HPDE6-E6E7 (cell line): ENCODE data around the gene OR10H4.
"Not testable (repeated sequence)": the region's sequence is repeated elsewhere in the genome, so short reads cannot be mapped to it uniquely, and the experiment has no call there.

ENCODE experiments used
- DNase-seq: peaks from one replicate; pipeline ENCODE4 v3.0.0; 2011; ENCODE audit warnings: missing footprints; ENCODE audit errors: extremely low spot score

OR10H4 gene

DNA sequence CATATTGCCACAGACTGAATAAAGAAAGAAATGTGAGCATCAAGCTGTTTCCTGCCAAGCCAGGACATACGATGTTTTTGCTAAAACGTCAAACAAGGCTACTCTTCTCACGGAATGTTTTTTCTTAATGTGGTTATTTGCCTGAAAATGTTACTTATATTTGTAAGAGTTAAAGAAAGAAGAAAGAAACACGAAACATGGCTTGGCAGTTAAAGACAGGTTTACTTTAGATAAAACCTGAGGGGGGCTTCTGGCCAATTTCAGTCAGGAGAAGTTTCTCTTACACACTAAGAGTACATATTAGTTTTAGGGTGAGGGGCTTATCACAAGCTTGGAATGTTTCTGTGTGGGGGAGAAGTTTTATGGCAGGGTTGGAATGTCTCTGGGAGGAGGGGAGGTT is 4.4 kb upstream of the OR10H4 start:
- DNase-seq: no peak

DNA sequence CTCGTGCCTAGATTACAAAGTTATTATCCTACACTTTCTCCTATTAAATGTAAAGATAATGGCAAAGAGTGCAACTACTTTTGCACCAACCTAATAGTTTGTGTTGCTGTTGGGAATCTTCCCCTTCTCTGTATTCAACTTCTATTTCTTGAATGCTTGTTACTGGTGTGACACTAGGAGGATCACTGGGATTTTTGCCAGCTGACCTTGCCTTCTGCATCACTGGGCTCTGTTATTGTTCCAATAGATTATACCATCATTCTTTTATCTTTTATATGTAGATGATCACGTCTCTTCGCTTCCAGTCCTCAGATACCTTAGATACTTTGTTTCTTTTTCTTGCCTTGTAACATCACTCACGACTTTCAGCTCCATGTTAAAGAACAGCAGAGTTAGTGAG is 3.5 kb upstream of the OR10H4 start:
- no peak for DNase-seq

DNA sequence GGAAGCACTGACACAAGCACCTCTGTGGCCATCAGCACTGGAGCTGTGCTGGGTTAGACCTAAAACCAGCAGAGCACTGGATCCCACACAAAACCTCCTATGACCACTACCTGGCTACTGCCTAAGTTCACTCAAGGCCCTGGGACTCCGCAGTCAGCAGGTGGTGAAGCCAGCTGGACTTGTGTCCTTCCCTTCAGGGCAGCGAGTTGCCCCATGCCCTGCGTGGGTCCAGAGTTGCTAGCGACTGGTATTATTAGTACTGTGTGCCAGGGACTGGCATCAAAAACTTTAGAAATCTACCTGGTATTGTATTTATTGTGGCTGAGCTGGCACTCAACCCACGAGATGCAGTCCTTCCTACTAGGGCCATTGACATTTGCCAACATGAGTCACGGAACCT is 6.0 kb downstream of the OR10H4 start:
- no peak for DNase-seq

DNA sequence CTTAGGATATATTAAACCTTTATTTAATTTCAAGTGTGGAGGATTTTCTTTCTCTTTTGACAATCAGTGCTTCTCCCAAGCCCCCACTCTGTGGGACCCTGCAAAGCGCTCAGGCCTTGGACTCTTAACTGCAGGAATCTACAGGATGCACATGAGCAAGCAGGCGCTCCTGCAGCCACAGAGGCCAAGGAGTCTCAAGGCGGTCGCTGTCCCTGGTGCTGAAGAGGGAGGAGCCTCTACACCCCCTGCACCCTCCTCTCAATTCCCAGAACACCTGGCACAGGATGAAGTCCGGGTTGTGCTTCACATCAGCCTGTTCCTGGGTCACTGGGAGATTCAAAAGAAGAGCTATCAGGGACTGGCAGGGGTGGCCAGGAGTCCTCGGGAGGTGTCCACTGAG is 13.5 kb downstream of the OR10H4 start:
- no peak for DNase-seq

DNA sequence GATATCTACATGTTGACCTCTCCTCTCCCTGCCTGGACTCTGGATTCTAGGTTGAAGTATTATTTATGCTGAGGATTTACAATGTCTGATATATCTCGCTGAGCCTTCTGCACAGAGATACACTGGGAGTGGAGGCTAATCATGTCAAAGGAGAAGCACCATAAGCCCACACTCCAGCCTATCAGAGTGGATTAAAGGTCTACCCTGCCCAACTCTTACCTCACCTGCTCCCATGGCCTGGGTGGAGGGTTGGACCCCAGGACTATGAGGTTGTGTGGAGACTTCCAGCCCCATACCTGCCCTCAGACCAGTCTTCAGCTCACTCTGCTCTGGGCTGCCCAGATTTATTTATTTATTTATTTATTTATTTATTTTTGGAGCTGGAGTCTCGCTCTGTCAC is 15.4 kb downstream of the OR10H4 start:
- no peak for DNase-seq

DNA sequence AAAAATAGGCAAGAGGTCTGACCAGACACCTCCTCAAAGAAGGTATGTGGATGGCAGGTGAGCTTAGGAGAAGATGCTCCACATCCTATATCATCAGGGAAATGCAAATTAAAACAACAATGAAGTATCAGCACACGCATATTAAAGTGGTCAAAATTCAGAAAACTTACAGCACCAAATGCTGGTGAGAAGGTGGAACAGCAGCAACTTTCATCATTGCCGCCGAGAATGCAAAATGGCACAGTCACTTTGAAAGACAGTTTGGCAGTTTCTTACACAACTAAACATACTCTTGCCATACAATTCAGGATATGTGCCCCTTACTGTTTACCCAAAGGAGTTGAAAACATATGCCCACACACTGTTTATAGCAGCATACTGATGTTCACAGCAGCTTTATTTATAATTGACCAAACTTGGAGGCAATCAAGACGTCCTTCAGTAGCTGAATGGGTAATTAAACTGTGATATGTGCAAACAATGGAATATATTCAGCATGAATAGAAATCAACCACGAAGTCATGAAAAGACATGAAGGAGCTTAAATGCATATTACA is 22.5 kb downstream of the OR10H4 start:
- DNase-seq: no peak

DNA sequence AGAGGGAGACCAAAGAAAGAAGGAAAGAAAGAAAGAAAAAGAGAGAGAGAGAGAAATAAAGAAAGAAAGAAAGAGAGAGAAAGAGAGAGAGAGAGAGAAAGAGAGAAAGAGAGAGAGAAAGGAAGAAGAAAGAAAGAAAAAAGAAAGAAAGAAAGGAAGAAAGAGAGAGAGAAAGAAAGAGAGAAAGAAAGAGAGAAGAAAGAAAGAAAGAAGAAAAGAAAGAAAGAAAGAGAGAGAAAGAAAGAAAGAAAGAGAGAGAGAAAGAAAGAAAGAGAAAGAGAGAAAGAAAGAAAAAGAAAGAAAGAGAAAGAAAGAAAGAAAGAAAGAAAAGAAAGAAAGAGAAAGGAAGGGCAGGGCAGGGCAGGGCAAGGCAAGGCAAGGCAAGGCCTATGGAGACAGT is 23.2 kb downstream of the OR10H4 start:
- DNase-seq: not testable (repeated sequence)

DNA sequence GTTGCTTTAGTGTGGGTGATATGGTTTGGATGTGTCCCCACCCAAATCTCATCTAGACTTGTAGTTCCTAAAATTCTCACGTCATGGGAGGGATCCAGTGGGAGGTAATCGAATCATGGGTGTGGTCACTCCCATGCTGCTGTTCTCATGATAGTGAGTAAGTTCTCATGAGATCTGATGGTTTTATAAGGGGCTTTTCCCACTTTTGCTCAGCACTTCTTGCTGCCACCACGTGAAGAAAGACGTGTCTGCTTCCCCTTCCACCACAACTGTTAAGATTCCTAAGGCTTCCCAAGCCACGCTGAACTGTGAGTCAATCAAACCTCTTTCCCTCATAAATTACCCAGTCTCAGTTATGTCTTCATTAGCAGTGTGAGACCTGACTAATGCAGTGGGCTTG is 26.0 kb downstream of the OR10H4 start:
- no peak for DNase-seq

DNA sequence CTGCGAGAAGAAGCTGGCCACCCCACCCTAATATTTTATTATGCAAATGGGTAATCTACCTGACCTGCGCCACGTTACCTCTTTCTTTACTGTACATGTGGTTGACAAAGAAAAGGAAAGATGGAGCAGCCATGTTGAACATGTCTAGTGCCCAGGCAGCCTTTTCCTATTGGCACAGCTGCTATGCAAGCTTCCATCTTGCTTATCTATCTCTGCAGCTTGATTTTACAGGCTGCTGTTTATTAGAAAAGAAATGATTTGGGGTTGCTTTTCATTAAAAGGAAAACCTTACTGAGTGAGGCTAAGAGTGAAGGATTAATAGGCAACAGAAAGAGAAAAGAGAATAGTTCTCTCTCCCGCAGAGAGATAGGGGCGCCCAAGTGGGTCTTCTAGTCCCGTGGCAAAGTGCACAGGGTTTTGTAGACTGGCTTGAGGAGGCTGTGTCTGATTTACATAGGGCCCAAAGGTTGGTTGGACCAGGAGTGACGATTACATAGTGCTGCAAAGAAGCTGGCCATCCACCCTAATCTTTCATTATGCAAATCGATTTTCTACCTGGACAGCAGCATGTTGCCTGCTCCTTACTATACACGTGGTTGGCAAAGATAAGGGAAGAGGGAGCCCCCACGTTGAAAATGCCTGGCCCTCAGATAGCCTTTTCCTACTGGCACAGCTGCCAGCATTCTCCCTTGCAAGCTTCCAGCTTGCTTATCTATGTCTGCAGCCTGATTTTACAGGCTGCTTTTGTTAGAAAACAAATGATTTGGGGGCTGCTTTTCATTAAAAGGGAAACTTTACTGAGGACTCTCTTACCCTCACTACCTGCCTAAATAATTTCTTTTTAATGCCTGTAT is 28.3 kb downstream of the OR10H4 start:
- no peak for DNase-seq

DNA sequence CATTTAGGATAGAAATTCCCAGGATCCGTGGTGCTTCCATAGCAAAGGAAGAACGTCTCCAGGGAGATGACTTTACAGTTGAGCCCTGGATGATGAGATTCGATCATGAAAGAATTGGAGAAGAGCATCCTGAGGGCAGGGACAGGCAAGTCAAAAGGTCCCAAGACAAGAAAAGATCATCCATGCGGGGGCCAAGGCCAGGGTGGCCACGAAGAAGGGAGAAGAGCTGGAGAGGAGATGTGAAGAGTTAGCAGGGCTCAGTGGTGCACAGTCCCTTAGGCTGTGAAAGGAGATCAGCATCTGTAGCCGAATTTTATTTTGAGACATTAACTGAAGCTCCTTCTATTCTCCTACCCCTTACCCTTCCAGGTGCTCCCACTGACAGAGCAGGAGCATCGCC is 28.9 kb downstream of the OR10H4 start:
- no peak for DNase-seq

DNA sequence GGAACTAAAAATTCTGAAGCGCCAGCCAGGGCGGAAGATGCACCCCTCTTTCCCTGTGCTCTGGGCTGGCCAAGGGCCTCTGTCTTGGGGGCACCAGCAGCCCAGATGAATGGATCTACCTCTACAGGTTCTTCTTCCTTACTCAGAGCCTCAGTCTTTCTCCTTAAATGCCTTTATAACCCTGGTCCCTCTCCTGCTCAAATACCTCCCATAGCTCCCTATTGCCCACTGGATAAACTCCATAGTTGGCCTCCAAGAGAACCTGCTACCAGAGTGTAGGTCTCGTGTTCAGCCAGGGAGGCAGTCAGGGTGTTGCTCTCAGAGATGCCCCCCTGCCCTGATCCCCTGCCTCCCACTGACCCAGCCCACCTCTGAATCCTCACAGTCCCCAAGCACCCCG is 30.5 kb downstream of the OR10H4 start:
- DNase-seq: no peak

DNA sequence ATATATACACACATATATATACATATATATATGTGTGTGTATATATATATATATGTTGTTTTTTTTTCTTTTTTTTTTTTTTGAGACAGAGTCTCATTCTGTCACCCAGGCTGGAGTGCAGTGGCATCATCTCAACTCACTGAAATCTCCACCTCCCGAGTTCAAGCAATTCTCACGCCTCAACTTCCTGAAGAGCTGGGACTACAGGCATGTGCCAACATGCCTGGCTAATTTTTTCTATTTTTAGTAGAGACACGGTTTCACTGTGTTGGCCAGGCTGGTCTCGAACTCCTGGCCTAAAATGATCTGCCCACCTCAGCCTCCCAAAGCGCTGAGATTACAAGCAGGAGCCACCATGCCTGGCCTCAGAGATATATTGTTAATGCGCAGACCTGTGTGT is 37.0 kb downstream of the OR10H4 start:
- not testable (repeated sequence) for DNase-seq

DNA sequence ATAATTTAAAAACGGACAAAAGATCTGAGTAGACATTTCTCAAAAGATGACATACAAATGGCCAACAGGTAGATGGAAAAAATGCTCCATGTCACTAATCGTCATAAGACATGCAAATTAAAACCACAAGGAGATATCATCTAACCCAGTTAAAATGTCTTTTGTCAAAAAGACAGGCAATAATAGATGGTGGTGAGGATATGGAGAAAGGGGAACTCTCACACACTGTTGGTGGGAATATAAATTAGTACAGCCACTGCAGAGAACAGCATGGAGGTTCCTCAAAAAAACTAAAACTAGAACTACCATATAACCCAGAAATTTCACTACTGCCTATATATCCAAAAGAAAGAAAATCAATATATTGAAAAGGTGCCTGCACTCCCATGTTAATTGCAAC is 37.9 kb downstream of the OR10H4 start:
- DNase-seq: no peak

DNA sequence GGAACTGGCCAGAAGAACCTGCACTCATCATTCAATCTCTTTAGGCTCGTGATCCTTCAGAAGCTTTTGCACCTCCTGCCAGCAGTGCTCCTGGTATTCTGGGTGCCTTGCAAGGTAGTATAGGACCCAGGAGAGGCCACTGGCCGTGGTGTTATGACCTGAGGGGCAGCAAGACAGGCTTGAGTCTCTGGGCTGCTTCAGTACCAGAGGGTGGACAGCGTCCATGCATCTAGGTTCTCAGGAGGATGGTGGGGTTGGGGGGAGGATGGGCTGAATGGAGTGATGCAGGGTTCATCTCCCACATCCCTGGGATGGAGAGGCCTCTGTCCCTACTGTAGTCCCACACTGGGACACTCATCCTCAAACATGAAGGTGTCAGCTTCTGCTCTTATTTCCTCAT is 41.1 kb downstream of the OR10H4 start:
- DNase-seq: no peak

DNA sequence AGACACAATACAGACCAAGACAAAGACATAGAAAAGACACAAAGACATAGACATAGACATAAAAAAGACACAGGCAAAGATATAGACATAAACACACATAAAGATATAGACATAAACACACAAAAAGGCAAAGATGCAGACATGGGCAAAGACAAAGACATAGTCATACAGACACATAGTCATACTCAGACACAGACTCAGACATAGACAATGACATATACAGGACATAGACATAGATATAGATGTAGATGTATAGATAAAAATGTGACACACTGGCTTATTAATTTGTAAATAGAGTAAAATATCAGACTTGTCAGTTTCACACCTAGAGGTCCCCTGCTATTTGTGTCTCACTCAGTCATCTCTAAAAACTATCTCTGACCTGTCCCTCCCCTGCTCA is 42.8 kb downstream of the OR10H4 start:
- no peak for DNase-seq

DNA sequence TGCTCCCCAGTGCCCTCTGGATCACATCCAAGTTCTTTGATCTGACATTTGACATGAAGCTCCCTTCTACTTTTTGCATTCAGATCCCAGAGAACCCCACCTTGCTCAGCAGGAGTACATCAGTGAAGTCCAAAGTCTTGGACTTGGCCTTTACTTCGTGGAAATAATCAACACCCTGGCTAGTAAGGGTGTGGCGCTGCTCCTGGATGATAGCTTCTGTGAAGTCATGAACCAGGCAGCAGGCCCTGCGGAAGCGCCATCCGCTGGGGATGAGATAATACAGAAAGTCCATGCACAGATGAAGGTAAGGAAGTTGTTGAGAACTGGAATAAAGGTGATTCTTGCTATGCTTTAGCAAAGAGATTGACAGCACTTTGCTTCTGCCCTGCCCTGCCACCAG is 43.2 kb downstream of the OR10H4 start:
- DNase-seq: no peak

DNA sequence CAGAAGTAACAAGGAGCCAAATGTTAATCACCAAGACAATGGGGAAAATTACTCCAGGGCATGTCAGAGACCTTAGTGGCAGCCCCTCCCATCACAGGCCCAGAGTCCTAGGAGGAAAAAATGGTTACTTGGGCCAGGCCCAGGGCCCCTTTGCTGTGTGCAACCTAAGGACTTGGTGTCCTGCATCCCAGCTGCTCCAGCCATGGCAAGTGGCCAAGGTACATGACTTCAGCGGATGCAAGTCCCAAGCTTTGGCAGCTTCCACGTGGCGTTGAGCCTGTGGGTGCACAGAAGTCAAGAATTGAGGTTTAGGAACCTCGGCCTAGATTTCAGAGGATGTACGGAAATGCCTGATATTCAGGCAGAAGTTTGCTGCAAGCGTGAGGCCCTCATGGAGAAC is 46.7 kb downstream of the OR10H4 start:
- no peak for DNase-seq

DNA sequence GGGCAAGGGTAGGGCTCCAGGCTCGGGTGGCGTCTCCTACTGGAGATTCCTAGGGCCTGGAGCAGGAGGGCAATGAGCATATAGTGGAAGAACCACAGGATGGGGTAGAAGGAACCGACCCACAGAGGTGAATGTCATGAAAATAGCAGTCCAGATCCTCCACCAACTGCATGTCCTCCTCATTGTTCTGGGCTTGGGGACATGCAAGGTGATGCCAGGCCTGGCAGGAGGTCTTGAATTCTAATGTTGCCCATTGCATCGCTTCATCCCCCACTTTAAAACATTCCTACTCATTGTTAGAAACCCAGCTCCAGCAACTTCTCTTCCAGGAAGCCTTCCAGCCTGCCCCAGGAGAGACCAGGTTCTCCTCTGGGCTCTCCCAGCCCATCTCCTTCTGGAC is 49.4 kb downstream of the OR10H4 start:
- DNase-seq: no peak
